Prostate gland (tissue), 2 donors: ENCODE data around the gene CYBA.

Experiments
- POLR2A ChIP-seq: fragments of 450-650 bp; IDR thresholded peaks from one replicate; pipeline ENCODE4 v1.6.1; 2016; ENCODE audit warnings: antibody characterized with exemption, mild to moderate bottlenecking
- POLR2AphosphoS5 ChIP-seq: sonication (generic); formaldehyde crosslinking; IDR thresholded peaks from one replicate; pipeline ENCODE4 v1.6.1; 2017; ENCODE audit warnings: antibody characterized with exemption
- TF ChIP-seq, protein P1 (sequence below), 4 experiments: fragments of 200-600 bp in 2 of 4; fragments of 450-650 bp in 2 of 4; sonication (generic) in 2 of 4; IDR thresholded peaks; 1 replicate in 3 of 4; 2 replicates in 1 of 4; pipeline ENCODE4 v1.5.1; 2016 to 2019; ENCODE audit warnings: antibody characterized with exemption in 4 of 4, mild to moderate bottlenecking in 2 of 4, moderate library complexity in 2 of 4

GRCh38 chr16:88618956-88619667, 31.7 kb downstream of the CYBA start:
- TF ChIP-seq, protein P1, sequence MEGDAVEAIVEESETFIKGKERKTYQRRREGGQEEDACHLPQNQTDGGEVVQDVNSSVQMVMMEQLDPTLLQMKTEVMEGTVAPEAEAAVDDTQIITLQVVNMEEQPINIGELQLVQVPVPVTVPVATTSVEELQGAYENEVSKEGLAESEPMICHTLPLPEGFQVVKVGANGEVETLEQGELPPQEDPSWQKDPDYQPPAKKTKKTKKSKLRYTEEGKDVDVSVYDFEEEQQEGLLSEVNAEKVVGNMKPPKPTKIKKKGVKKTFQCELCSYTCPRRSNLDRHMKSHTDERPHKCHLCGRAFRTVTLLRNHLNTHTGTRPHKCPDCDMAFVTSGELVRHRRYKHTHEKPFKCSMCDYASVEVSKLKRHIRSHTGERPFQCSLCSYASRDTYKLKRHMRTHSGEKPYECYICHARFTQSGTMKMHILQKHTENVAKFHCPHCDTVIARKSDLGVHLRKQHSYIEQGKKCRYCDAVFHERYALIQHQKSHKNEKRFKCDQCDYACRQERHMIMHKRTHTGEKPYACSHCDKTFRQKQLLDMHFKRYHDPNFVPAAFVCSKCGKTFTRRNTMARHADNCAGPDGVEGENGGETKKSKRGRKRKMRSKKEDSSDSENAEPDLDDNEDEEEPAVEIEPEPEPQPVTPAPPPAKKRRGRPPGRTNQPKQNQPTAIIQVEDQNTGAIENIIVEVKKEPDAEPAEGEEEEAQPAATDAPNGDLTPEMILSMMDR (IDR thresholded peaks at IDR 0.05) = no peak
- no peak for TF ChIP-seq POLR2A
- TF ChIP-seq POLR2AphosphoS5 = no peak
